HG02763 (cell line): ENCODE results near the gene LVRN.
"Not testable (repeated sequence)": the region's sequence is repeated elsewhere in the genome, so short reads cannot be mapped to it uniquely, and the experiment has no call there.

Experiments used
- ATAC-seq: cut with Tn5 transposase; IDR thresholded peaks from one replicate; pipeline ENCODE4 v1.9.1; 2021; ENCODE audit warnings: mild to moderate bottlenecking, moderate library complexity; ENCODE audit not compliant: unreplicated experiment

Gene LVRN, protein sequence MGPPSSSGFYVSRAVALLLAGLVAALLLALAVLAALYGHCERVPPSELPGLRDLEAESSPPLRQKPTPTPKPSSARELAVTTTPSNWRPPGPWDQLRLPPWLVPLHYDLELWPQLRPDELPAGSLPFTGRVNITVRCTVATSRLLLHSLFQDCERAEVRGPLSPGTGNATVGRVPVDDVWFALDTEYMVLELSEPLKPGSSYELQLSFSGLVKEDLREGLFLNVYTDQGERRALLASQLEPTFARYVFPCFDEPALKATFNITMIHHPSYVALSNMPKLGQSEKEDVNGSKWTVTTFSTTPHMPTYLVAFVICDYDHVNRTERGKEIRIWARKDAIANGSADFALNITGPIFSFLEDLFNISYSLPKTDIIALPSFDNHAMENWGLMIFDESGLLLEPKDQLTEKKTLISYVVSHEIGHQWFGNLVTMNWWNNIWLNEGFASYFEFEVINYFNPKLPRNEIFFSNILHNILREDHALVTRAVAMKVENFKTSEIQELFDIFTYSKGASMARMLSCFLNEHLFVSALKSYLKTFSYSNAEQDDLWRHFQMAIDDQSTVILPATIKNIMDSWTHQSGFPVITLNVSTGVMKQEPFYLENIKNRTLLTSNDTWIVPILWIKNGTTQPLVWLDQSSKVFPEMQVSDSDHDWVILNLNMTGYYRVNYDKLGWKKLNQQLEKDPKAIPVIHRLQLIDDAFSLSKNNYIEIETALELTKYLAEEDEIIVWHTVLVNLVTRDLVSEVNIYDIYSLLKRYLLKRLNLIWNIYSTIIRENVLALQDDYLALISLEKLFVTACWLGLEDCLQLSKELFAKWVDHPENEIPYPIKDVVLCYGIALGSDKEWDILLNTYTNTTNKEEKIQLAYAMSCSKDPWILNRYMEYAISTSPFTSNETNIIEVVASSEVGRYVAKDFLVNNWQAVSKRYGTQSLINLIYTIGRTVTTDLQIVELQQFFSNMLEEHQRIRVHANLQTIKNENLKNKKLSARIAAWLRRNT

DNA sequence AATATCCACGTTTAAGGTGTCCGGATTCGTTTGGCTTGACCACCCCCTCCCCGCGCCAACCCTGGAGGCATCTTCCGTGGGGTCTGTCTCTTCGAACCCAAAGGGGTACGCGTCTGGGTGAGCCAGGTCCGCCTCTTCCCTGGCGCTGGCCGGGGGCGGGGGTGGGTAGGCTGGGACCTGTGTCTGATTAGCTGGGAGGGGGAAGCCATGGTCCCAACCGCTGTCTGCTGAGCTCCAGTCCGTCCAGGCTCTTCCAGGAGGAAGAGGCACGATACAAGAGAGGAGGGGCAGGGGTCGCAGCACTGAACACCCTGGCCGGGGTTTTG lies at the start of gene LVRN:
Gene LVRN (plus strand): TSS at position 237 of the 326 bp plus-strand sequence. CDS start 143 bp downstream, outside the sequence.
- ATAC-seq: no peak

- not testable (repeated sequence) for ATAC-seq
Observed at GRCh38 chr5:115913623-115914400, 48.5 kb upstream of the LVRN start.

- ATAC-seq: no peak
Observed at GRCh38 chr5:115920171-115920725, 42.0 kb upstream of the LVRN start.

GRCh38 chr5:115928578-115929407 lies 33.5 kb upstream of the LVRN start:
- ATAC-seq: not testable (repeated sequence)

DNA sequence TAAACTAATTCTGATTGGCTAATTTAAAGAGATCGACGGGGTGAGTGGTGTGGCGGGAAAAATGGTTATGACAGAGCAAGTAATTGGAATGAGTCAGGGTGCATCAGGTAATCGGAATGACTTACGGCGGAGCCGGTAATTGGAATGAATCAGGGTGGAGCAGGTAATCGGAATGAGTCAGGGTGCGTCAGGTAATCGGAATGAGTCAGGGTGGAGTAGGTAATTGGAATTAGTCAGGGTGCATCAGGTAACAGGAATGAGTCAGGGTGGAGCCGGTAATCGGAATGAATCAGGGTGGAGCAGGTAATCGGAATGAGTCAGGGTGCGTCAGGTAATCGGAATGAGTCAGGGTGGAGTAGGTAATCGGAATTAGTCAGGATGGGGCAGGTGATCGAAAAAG lies 32.1 kb upstream of the LVRN start:
- ATAC-seq: not testable (repeated sequence)

GRCh38 chr5:115930630-115931337 lies 31.5 kb upstream of the LVRN start:
- no peak for ATAC-seq

DNA sequence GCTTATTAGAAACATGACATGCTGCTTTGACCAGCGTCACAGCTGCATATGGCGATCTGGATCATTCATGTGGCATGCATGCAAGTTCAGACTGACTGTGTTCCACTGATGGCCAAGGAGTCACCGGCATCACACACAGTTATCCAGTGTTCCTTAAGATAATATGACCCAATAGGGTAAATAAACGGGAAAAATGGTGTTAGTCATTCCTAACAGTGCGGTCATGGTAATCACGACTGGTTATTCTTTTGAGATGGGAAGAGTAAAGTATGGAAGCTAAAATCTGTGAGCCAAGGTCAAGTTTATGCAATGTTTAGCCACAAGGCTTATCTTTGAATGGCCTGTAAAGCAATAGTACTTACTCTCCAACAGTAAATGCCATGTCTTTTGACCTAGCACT lies 29.3 kb upstream of the LVRN start:
- no peak for ATAC-seq

DNA sequence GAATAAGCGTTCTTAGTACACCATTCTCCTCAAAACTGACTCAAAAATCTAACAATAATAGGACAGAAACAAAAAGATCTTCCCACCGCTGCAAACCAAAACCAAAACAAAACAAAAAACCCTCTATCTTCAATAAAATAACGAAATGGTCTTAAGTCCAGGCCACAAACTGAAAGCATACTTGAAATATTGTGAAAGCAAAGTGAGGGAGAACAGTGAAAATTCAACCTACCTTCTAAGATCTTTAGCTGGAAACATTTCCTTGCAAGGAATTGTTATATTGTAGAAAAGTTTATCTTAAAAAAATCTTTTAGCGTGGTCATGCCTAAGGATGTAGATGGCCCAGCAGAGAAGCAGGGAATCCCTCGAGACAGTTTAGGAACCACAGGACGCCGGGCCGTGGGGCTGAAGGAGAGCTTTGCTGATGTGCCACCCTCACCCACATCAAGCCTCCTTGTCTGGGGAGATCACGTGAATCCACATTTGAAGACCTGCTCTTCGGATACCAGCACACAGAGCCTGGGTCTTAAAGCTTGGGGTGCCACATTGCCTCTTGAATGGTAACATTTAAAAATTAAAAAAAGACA lies 27.8 kb upstream of the LVRN start:
- no peak for ATAC-seq

DNA sequence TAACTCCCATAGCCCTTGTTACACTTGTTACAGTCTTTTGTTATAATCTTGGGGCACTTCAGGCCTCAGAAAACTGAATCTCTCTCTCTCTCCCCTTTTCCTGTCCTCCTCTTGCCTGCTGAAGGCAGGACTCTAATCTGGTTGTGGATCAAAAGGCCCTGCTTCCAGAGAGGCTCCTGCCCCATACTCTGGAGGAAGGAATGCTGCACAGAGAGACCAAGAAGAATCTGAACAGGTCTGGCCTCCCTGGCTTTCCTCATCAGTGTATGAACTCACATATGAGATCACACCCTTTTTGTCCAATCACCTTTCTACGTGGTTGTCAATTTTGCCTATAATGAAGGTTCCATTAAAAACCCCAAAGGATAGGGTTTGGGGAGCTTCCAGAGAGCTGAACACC lies 26.2 kb upstream of the LVRN start:
- ATAC-seq: no peak

DNA sequence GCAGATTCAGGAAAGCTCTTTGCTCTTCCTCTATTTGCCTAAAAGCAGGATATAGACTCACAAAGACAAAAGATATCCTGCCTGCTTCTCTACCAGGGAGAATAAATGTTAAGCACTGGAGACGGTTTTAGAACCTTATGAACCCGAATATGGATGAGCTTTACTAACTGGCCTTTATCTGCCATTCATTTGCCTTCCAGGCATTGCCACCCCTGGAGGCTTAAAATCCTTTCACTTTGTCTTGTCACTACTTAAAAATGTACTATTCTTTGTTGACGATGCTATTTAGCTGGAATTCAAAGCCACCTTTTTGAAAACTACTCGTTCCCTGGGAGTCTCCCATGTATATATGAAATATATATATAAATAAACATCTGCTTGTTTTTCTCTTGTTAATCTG lies 23.2 kb upstream of the LVRN start:
- ATAC-seq: no peak

GRCh38 chr5:115940080-115940810 lies 22.0 kb upstream of the LVRN start:
- no peak for ATAC-seq

GRCh38 chr5:115941051-115941675 lies 21.1 kb upstream of the LVRN start:
- no peak for ATAC-seq

- no peak for ATAC-seq
Observed at GRCh38 chr5:115944501-115944900, 17.8 kb upstream of the LVRN start.

DNA sequence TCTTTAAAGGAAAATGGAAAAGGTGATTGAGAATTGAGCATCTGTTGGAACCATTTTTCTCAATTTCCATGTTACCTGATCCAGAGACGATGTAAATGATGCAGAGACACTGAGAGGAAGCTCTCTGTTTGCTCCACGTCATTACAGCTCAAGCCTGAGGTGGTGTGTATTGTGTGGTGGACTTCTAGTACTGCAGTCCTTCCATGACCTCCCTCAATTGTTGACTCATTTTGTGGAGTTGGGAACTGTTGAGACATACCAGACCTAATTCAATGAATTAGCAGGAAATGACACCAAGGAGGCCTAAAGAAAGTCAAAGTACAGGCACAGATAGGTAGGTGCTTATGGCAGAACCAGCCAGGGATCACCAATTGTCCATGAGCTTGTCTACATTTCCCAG lies 15.6 kb upstream of the LVRN start:
- no peak for ATAC-seq

DNA sequence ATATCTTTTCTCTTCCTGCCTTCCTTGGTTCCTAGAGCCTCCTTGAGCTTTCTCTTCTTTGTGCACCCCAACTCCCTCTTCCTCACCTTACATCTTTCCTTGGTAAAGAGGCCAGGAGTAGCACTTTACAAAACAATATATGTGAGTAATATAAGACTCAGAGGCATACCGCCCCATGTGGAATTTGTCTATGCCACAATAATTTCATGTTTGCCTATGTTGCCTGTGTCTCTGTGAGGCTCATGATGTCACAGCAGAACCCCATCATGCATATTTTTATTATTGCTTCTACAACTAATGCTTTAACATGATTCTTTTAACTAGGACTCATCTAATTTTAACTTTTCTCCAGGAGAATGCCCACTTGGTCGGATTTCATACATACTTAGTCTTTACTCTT lies 15.0 kb upstream of the LVRN start:
- ATAC-seq: no peak

- ATAC-seq: no peak
Observed at GRCh38 chr5:115948091-115948534, 14.2 kb upstream of the LVRN start.

DNA sequence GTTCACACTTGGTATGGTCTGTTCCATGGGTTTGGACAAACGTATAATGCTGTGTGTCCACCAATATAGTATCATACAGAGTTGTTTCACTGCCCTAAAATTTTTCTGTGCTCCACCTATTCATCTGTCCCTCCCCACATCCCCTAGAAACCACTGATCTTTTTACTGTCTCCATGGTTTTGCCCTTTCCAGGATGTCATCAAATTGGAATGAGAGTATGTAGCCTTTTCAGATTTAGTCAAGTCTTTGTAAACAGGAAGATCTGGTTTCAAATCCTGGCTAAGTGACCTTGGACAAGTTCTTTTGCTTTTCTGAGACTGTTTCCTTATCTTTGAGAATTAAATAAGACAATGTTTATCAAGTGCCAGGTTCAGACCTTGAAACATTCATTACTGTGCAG lies 13.2 kb upstream of the LVRN start:
- ATAC-seq: no peak

- no peak for ATAC-seq
Observed at GRCh38 chr5:115952588-115952987, 9.7 kb upstream of the LVRN start.
